ENCODE measurements around the gene SPRY1. TPM values are rescaled to one million over a fixed set of nuclear protein-coding genes. Genes with fewer than 3 reads are reported as not detected.

SPRY1 gene
- total RNA-seq, 1 donor from 2014 or later = 134 TPM

DNA sequence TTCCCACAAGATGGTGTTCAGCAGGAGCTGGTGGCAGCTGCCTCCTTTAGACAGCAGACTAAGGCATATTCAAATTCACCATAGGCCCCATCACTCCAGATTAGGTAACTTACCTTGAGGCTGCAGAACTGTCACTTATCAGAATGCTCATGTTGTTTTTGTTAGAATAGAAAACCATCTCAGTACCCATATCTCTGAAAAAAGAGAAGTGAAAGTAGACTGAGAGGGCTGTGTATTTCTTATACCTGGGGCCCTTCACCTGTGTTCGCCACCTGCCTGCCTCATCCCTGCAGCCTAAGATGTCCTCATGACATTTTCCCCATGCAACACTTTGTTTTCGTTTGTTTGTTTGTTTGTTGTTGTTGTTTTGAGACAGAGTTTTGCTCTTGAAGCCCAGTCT lies 32.9 kb upstream of the SPRY1 start:
- no peaks in the 10 kb centered on the region for H3K9me3 ChIP-seq
- H3K4me3 ChIP-seq = no peak overlapping the region
- TF ChIP-seq, protein P1, sequence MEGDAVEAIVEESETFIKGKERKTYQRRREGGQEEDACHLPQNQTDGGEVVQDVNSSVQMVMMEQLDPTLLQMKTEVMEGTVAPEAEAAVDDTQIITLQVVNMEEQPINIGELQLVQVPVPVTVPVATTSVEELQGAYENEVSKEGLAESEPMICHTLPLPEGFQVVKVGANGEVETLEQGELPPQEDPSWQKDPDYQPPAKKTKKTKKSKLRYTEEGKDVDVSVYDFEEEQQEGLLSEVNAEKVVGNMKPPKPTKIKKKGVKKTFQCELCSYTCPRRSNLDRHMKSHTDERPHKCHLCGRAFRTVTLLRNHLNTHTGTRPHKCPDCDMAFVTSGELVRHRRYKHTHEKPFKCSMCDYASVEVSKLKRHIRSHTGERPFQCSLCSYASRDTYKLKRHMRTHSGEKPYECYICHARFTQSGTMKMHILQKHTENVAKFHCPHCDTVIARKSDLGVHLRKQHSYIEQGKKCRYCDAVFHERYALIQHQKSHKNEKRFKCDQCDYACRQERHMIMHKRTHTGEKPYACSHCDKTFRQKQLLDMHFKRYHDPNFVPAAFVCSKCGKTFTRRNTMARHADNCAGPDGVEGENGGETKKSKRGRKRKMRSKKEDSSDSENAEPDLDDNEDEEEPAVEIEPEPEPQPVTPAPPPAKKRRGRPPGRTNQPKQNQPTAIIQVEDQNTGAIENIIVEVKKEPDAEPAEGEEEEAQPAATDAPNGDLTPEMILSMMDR (IDR thresholded peaks at IDR 0.05) = no peak
- H3K27me3 ChIP-seq = no peaks in the 10 kb centered on the region
- ATAC-seq (no peak), DNase-seq (no peak)
- no peak overlapping the region for H3K27ac ChIP-seq
- no peaks in the 10 kb centered on the region for H3K4me1 ChIP-seq
- H3K36me3 ChIP-seq = no peaks in the 10 kb centered on the region
- intact Hi-C loops (cut with DNase I) = no loop called here

GRCh38 chr4:123364906-123365305 lies 31.7 kb upstream of the SPRY1 start:
- no peak overlapping the region for H3K4me3 ChIP-seq
- no peaks in the 10 kb centered on the region for H3K36me3 ChIP-seq
- H3K9me3 ChIP-seq = no peaks in the 10 kb centered on the region
- DNase-seq = no peak
- intact Hi-C loops (cut with DNase I) = no loop called here
- H3K27me3 ChIP-seq = no peaks in the 10 kb centered on the region
- TF ChIP-seq, protein P1 (IDR thresholded peaks at IDR 0.05) = no peak
- H3K27ac ChIP-seq = no peak overlapping the region
- no peak for ATAC-seq
- H3K4me1 ChIP-seq = no peaks in the 10 kb centered on the region

GRCh38 chr4:123365412-123365811 lies 31.2 kb upstream of the SPRY1 start:
- H3K4me1 ChIP-seq = no peaks in the 10 kb centered on the region
- intact Hi-C loops (cut with DNase I) = no loop called here
- H3K4me3 ChIP-seq = no peak overlapping the region
- H3K27me3 ChIP-seq = no peaks in the 10 kb centered on the region
- no peak overlapping the region for H3K27ac ChIP-seq
- H3K36me3 ChIP-seq = no peaks in the 10 kb centered on the region
- H3K9me3 ChIP-seq = no peaks in the 10 kb centered on the region
- ATAC-seq = no peak
- DNase-seq = no peak
- TF ChIP-seq, protein P1 (IDR thresholded peaks at IDR 0.05) = no peak

DNA sequence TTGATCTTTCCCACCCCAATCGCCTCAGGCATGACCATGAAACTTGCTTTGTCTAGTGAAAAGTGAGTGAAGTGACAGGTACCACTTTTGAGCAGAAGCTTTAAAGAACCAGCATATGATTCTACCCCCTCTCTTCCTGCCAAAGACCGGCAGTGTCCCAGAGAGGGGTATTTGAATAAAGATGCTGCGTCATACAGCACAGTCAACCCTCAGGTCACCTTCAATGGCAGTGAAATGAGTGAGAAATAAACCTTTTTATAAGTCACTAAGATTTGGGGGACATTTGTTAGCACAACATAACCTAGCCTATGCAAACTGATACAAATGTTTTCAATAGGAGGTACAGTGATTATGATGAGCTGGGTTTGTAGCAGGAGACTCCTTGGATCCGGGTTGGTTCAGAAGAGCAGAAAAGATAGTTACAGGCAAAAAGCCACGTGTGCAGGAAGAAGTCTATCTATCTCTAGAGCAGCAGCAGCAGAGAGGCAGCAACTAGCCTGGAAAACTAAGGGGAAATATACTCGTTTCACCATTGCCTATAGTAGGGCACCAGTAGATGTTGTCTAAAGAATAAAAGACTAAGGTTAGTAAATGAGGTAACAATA lies 30.3 kb upstream of the SPRY1 start:
- Histone ChIP-seq H3K27me3 (no peaks in the 10 kb centered on the region), H3K4me1 (no peaks in the 10 kb centered on the region), H3K27ac (no peak overlapping the region), H3K9me3 (no peaks in the 10 kb centered on the region), H3K36me3 (no peaks in the 10 kb centered on the region), H3K4me3 (no peak overlapping the region)
- intact Hi-C loops (cut with DNase I) = no loop called here
- no peak for DNase-seq
- no peak for ATAC-seq
- TF ChIP-seq, protein P1 (IDR thresholded peaks at IDR 0.05) = no peak

- no peaks in the 10 kb centered on the region for H3K27me3 ChIP-seq
- no peaks in the 10 kb centered on the region for H3K36me3 ChIP-seq
- H3K4me1 ChIP-seq = no peaks in the 10 kb centered on the region
- H3K27ac ChIP-seq = no peak overlapping the region
- ATAC-seq (no peak), DNase-seq (no peak)
- H3K4me3 ChIP-seq = no peak overlapping the region
- no peaks in the 10 kb centered on the region for H3K9me3 ChIP-seq
- TF ChIP-seq, protein P1 (IDR thresholded peaks at IDR 0.05) = no peak
- intact Hi-C loops (cut with DNase I) = no loop called here
Observed at GRCh38 chr4:123378794-123379193, 17.8 kb upstream of the SPRY1 start.

- H3K27me3 ChIP-seq = no peaks in the 10 kb centered on the region
- TF ChIP-seq, protein P1 (IDR thresholded peaks at IDR 0.05) = no peak
- no peak for DNase-seq
- intact Hi-C loops (cut with DNase I) = no loop called here
- no peaks in the 10 kb centered on the region for H3K9me3 ChIP-seq
- no peak overlapping the region for H3K27ac ChIP-seq
- H3K36me3 ChIP-seq = no peaks in the 10 kb centered on the region
- H3K4me3 ChIP-seq = no peak overlapping the region
- H3K4me1 ChIP-seq = no peaks in the 10 kb centered on the region
- ATAC-seq = no peak
Observed at GRCh38 chr4:123379392-123379791, 17.2 kb upstream of the SPRY1 start.
